Measurements from ENCODE around the gene DCHS1.

DCHS1 gene

GRCh38 chr11:6660712-6661111 lies 5.1 kb upstream of the DCHS1 start:
- no peaks in the 10 kb centered on the region for H3K36me3 ChIP-seq (ENCODE audit: insufficient read depth)
- H3K4me1 ChIP-seq (ENCODE audit: low read depth, poor library complexity, severe bottlenecking): no peaks in the 10 kb centered on the region
- no peaks in the 10 kb centered on the region for H3K79me2 ChIP-seq (ENCODE audit: insufficient read depth, low read depth)
- no peak overlapping the region for H3K9ac ChIP-seq
- H3K27ac ChIP-seq: no peak overlapping the region
- H3K4me2 ChIP-seq: no peak overlapping the region
- TF ChIP-seq CTCF (conservative IDR thresholded peaks at IDR 0.05; ENCODE audit: low read depth, low read length): no peak
- H3K27me3 ChIP-seq (ENCODE audit: insufficient read depth, low read depth): no peaks in the 10 kb centered on the region
- H3K4me3 ChIP-seq (IDR thresholded peaks at IDR 0.05; ENCODE audit: insufficient read depth, low read depth, low read length): no peak overlapping the region
- H2AFZ ChIP-seq (ENCODE audit: low read depth): no peak overlapping the region
- H4K20me1 ChIP-seq (ENCODE audit: insufficient read depth): no peaks in the 10 kb centered on the region

- no peak overlapping the region for H3K4me3 ChIP-seq (IDR thresholded peaks at IDR 0.05; ENCODE audit: insufficient read depth, low read depth, low read length)
- TF ChIP-seq CTCF (conservative IDR thresholded peaks at IDR 0.05; ENCODE audit: low read depth, low read length): no peak
- H3K79me2 ChIP-seq (ENCODE audit: insufficient read depth, low read depth): no peaks in the 10 kb centered on the region
- H2AFZ ChIP-seq (ENCODE audit: low read depth): no peak overlapping the region
- H3K36me3 ChIP-seq (ENCODE audit: insufficient read depth): no peaks in the 10 kb centered on the region
- no peaks in the 10 kb centered on the region for H3K4me1 ChIP-seq (ENCODE audit: low read depth, poor library complexity, severe bottlenecking)
- H3K4me2 ChIP-seq: no peak overlapping the region
- no peaks in the 10 kb centered on the region for H4K20me1 ChIP-seq (ENCODE audit: insufficient read depth)
- no peak overlapping the region for H3K27ac ChIP-seq
- no peak overlapping the region for H3K9ac ChIP-seq
- no peaks in the 10 kb centered on the region for H3K27me3 ChIP-seq (ENCODE audit: insufficient read depth, low read depth)
Observed at GRCh38 chr11:6658647-6659046, 3.0 kb upstream of the DCHS1 start.

GRCh38 chr11:6657346-6657745 lies 1.7 kb upstream of the DCHS1 start:
- Histone ChIP-seq H3K4me2 (no peak overlapping the region), H3K9ac (no peak overlapping the region), H3K36me3 (ENCODE audit: insufficient read depth) (no peaks in the 10 kb centered on the region), H3K4me3 (IDR thresholded peaks at IDR 0.05; ENCODE audit: insufficient read depth, low read depth, low read length) (no peak overlapping the region), H3K27ac (no peak overlapping the region), H3K79me2 (ENCODE audit: insufficient read depth, low read depth) (no peaks in the 10 kb centered on the region), H3K4me1 (ENCODE audit: low read depth, poor library complexity, severe bottlenecking) (no peaks in the 10 kb centered on the region), H3K27me3 (ENCODE audit: insufficient read depth, low read depth) (no peaks in the 10 kb centered on the region), H2AFZ (ENCODE audit: low read depth) (no peak overlapping the region), H4K20me1 (ENCODE audit: insufficient read depth) (no peaks in the 10 kb centered on the region)
- no peak for TF ChIP-seq CTCF (conservative IDR thresholded peaks at IDR 0.05; ENCODE audit: low read depth, low read length)

GRCh38 chr11:6656936-6657335 lies 1.3 kb upstream of the DCHS1 start:
- no peak overlapping the region for H2AFZ ChIP-seq (ENCODE audit: low read depth)
- no peak overlapping the region for H3K4me2 ChIP-seq
- no peaks in the 10 kb centered on the region for H3K79me2 ChIP-seq (ENCODE audit: insufficient read depth, low read depth)
- H3K36me3 ChIP-seq (ENCODE audit: insufficient read depth): no peaks in the 10 kb centered on the region
- H3K9ac ChIP-seq: no peak overlapping the region
- TF ChIP-seq CTCF (conservative IDR thresholded peaks at IDR 0.05; ENCODE audit: low read depth, low read length): no peak
- H3K27me3 ChIP-seq (ENCODE audit: insufficient read depth, low read depth): no peaks in the 10 kb centered on the region
- no peak overlapping the region for H3K4me3 ChIP-seq (IDR thresholded peaks at IDR 0.05; ENCODE audit: insufficient read depth, low read depth, low read length)
- no peaks in the 10 kb centered on the region for H4K20me1 ChIP-seq (ENCODE audit: insufficient read depth)
- H3K4me1 ChIP-seq (ENCODE audit: low read depth, poor library complexity, severe bottlenecking): no peaks in the 10 kb centered on the region
- H3K27ac ChIP-seq: no peak overlapping the region

- H3K9ac ChIP-seq: no peak overlapping the region
- no peaks in the 10 kb centered on the region for H4K20me1 ChIP-seq (ENCODE audit: insufficient read depth)
- no peak for TF ChIP-seq CTCF (conservative IDR thresholded peaks at IDR 0.05; ENCODE audit: low read depth, low read length)
- no peaks in the 10 kb centered on the region for H3K27me3 ChIP-seq (ENCODE audit: insufficient read depth, low read depth)
- no peak overlapping the region for H2AFZ ChIP-seq (ENCODE audit: low read depth)
- no peaks in the 10 kb centered on the region for H3K79me2 ChIP-seq (ENCODE audit: insufficient read depth, low read depth)
- H3K36me3 ChIP-seq (ENCODE audit: insufficient read depth): no peaks in the 10 kb centered on the region
- H3K4me2 ChIP-seq: no peak overlapping the region
- no peak overlapping the region for H3K4me3 ChIP-seq (IDR thresholded peaks at IDR 0.05; ENCODE audit: insufficient read depth, low read depth, low read length)
- no peak overlapping the region for H3K27ac ChIP-seq
- no peaks in the 10 kb centered on the region for H3K4me1 ChIP-seq (ENCODE audit: low read depth, poor library complexity, severe bottlenecking)
Observed at GRCh38 chr11:6656584-6656915, 941 bp upstream of the DCHS1 start.

Measured in KMS-11 (cell line).